ENCODE results near the gene TRIM8. TPM values are rescaled to one million over a fixed set of nuclear protein-coding genes. Genes with fewer than 3 reads are reported as not detected.

TRIM8 gene
- total RNA-seq, 1 donor from 2014 or later, result 81.6 TPM

- Mint-ChIP-seq H3K4me1 (ENCODE audit: unreplicated experiment) (peaks cover 4% of the 10 kb centered on the region), H3K27ac (no peak overlapping the region), H3K4me3 (no peak overlapping the region), H3K27me3 (no peaks in the 10 kb centered on the region), H3K9me3 (no peaks in the 10 kb centered on the region), H3K36me3 (peaks cover 19% of the 10 kb centered on the region)
- no peak for DNase-seq (ENCODE audit: extremely low spot score, unreplicated experiment)
- TF ChIP-seq CTCF (conservative IDR thresholded peaks at IDR 0.05), result no peak
Observed at GRCh38 chr10:102654566-102654965, 10.3 kb downstream of the TRIM8 start.

GRCh38 chr10:102654969-102655368, 10.7 kb downstream of the TRIM8 start:
- no peak overlapping the region for H3K4me3 Mint-ChIP-seq
- no peaks in the 10 kb centered on the region for H3K27me3 Mint-ChIP-seq
- DNase-seq (ENCODE audit: extremely low spot score, unreplicated experiment), result no peak
- H3K36me3 Mint-ChIP-seq, result peaks cover 19% of the 10 kb centered on the region
- no peak for TF ChIP-seq CTCF (conservative IDR thresholded peaks at IDR 0.05)
- peaks cover 4% of the 10 kb centered on the region for H3K4me1 Mint-ChIP-seq (ENCODE audit: unreplicated experiment)
- H3K9me3 Mint-ChIP-seq, result no peaks in the 10 kb centered on the region
- H3K27ac Mint-ChIP-seq, result no peak overlapping the region

- Mint-ChIP-seq H3K4me1 (ENCODE audit: unreplicated experiment) (peaks cover 4% of the 10 kb centered on the region), H3K9me3 (no peaks in the 10 kb centered on the region), H3K27me3 (no peaks in the 10 kb centered on the region), H3K4me3 (no peak overlapping the region), H3K36me3 (peaks cover 19% of the 10 kb centered on the region), H3K27ac (no peak overlapping the region)
- DNase-seq (ENCODE audit: extremely low spot score, unreplicated experiment), result no peak
- TF ChIP-seq CTCF (conservative IDR thresholded peaks at IDR 0.05), result no peak
Observed at GRCh38 chr10:102656026-102656425, 11.7 kb downstream of the TRIM8 start.

GRCh38 chr10:102656791-102657371, 12.6 kb downstream of the TRIM8 start:
- Mint-ChIP-seq H3K36me3 (peaks cover 19% of the 10 kb centered on the region), H3K9me3 (no peaks in the 10 kb centered on the region), H3K4me1 (ENCODE audit: unreplicated experiment) (peaks cover 4% of the 10 kb centered on the region), H3K27me3 (no peaks in the 10 kb centered on the region), H3K27ac (peak overlapping the region; percentile 49), H3K4me3 (no peak overlapping the region)
- DNase-seq (ENCODE audit: extremely low spot score, unreplicated experiment), result no peak
- TF ChIP-seq CTCF (conservative IDR thresholded peaks at IDR 0.05), result no peak

GRCh38 chr10:102657451-102657850, 13.2 kb downstream of the TRIM8 start:
- peaks cover 4% of the 10 kb centered on the region for H3K4me1 Mint-ChIP-seq (ENCODE audit: unreplicated experiment)
- no peak for DNase-seq (ENCODE audit: extremely low spot score, unreplicated experiment)
- peaks cover 19% of the 10 kb centered on the region for H3K36me3 Mint-ChIP-seq
- no peak overlapping the region for H3K4me3 Mint-ChIP-seq
- H3K27me3 Mint-ChIP-seq, result no peaks in the 10 kb centered on the region
- no peak for TF ChIP-seq CTCF (conservative IDR thresholded peaks at IDR 0.05)
- H3K27ac Mint-ChIP-seq, result peak overlapping the region; percentile 49
- no peaks in the 10 kb centered on the region for H3K9me3 Mint-ChIP-seq

Data from type B pancreatic cell (in vitro differentiated cells).